Naive thymus-derived CD4-positive, alpha-beta T cell (primary cell): Measurements from ENCODE around the gene OTOP2. TPM values are rescaled to one million over a fixed set of nuclear protein-coding genes. Genes with fewer than 3 reads are reported as not detected.
A peak's percentile ranks its signal among the peaks of the same experiment; 100 is the strongest.

Experiments
- ATAC-seq: fragments of 150-1000 bp; cut with Tn5 transposase; 2 replicates; pipeline ENCODE4 v1.10.0; 2021; ENCODE audit warnings: mild to moderate bottlenecking, moderate library complexity
- CTCF ChIA-PET: fragments of 350-600 bp; sonication (Branson Sonifier 250); formaldehyde crosslinking; loops from one replicate; lab custom pipeline; 2021; ENCODE audit warnings: antibody characterized with exemption; lab: Charles Lee
- POLR2A ChIA-PET: fragments of 350-600 bp; sonication (Branson Sonifier 250); formaldehyde crosslinking; loops from one replicate; lab custom pipeline; 2021; ENCODE audit warnings: antibody characterized with exemption, inconsistent platforms; lab: Charles Lee
- DNase-seq, 9 donors: peaks; one replicate each; pipeline versions ENCODE4 v3.0.0 to v3.0.0-alpha.2; 2020 to 2022; ENCODE audit warnings: mixed read lengths in 1 of 9
- H3K27ac ChIP-seq: one replicate; pipeline ENCODE4 v1.7.0; 2013; ENCODE audit warnings: mild to moderate bottlenecking, low read depth, low read length, moderate library complexity
- H3K27me3 ChIP-seq, 2 donors: one replicate each; pipeline ENCODE4 v1.7.0; 2013; ENCODE audit warnings: low read length in 2 of 2, mild to moderate bottlenecking in 2 of 2, moderate library complexity in 2 of 2; ENCODE audit not compliant: control insufficient read depth in 2 of 2, insufficient read depth in 2 of 2
- H3K36me3 ChIP-seq, 3 experiments: 1 replicate in 2 of 3; 2 replicates in 1 of 3; pipeline ENCODE4 v1.7.0; 2013; ENCODE audit warnings: low read length in 3 of 3, mild to moderate bottlenecking in 3 of 3, moderate library complexity in 1 of 3; ENCODE audit not compliant: insufficient read depth in 3 of 3, control insufficient read depth in 2 of 3
- H3K4me1 ChIP-seq, 2 donors: one replicate each; pipeline ENCODE4 v1.7.0; 2013; ENCODE audit warnings: low read length in 2 of 2, mild to moderate bottlenecking in 2 of 2, moderate library complexity in 1 of 2; ENCODE audit not compliant: control insufficient read depth in 2 of 2, insufficient read depth in 2 of 2
- H3K4me3 ChIP-seq: 2 replicates; pipeline ENCODE4 v1.7.0; 2013; ENCODE audit warnings: mild to moderate bottlenecking, low read length
- H3K9me3 ChIP-seq, 3 experiments: 1 replicate in 2 of 3; 2 replicates in 1 of 3; pipeline ENCODE4 v1.7.0; 2013; ENCODE audit warnings: low read length in 3 of 3; ENCODE audit not compliant: control insufficient read depth in 2 of 3
- H3K27ac Mint-ChIP-seq, 9 donors: one replicate each; pipeline ENCODE4 v1.8.0; 2020 to 2022; ENCODE audit warnings: mixed read lengths in 9 of 9, mild to moderate bottlenecking in 8 of 9, moderate library complexity in 5 of 9, inconsistent platforms in 2 of 9
- H3K27me3 Mint-ChIP-seq, 5 donors: one replicate each; pipeline ENCODE4 v1.8.0; 2021 to 2022; ENCODE audit warnings: mixed read lengths in 5 of 5, mild to moderate bottlenecking in 1 of 5
- H3K36me3 Mint-ChIP-seq, 5 donors: one replicate each; pipeline ENCODE4 v1.8.0; 2020 to 2022; ENCODE audit warnings: mixed read lengths in 5 of 5, mild to moderate bottlenecking in 3 of 5, inconsistent platforms in 1 of 5
- H3K4me1 Mint-ChIP-seq, 7 donors: one replicate each; pipeline ENCODE4 v1.8.0; 2020 to 2022; ENCODE audit warnings: mixed read lengths in 7 of 7, mild to moderate bottlenecking in 3 of 7, inconsistent platforms in 1 of 7
- H3K4me3 Mint-ChIP-seq, 10 donors: one replicate each; pipeline ENCODE4 v1.8.0; 2020 to 2022; ENCODE audit warnings: mild to moderate bottlenecking in 10 of 10, mixed read lengths in 10 of 10, moderate library complexity in 6 of 10, inconsistent platforms in 2 of 10
- H3K9me3 Mint-ChIP-seq, 11 donors: one replicate each; pipeline ENCODE4 v1.8.0; 2020 to 2022; ENCODE audit warnings: mixed read lengths in 11 of 11, mild to moderate bottlenecking in 4 of 11, inconsistent platforms in 1 of 11, moderate library complexity in 1 of 11
- intact Hi-C, 2 donors: fragments of 100-400 bp; cut with micrococcal nuclease; formaldehyde crosslinking; loops; one replicate each; pipeline ENCODE4 v1.15.1; 2023
- polyA plus RNA-seq, 2 donors: library from polyadenylated mRNA; unstranded; fragments of 300-500 nt; fragmentation: Illumina TruSeq; gene quantifications; one replicate each; pipeline ENCODE4 v1.2.3, GENCODE V29; 2021
- total RNA-seq, 6 experiments: library from RNA in 5 of 6; stranded (reverse) in 5 of 6; gene quantifications; 1 replicate in 5 of 6; 2 replicates in 1 of 6; pipeline ENCODE4 v1.2.3 and lab custom pipeline; 2021 to 2026

OTOP2 gene
- total and polyA plus RNA-seq, 7 experiments from 2014 or later = not detected

DNA sequence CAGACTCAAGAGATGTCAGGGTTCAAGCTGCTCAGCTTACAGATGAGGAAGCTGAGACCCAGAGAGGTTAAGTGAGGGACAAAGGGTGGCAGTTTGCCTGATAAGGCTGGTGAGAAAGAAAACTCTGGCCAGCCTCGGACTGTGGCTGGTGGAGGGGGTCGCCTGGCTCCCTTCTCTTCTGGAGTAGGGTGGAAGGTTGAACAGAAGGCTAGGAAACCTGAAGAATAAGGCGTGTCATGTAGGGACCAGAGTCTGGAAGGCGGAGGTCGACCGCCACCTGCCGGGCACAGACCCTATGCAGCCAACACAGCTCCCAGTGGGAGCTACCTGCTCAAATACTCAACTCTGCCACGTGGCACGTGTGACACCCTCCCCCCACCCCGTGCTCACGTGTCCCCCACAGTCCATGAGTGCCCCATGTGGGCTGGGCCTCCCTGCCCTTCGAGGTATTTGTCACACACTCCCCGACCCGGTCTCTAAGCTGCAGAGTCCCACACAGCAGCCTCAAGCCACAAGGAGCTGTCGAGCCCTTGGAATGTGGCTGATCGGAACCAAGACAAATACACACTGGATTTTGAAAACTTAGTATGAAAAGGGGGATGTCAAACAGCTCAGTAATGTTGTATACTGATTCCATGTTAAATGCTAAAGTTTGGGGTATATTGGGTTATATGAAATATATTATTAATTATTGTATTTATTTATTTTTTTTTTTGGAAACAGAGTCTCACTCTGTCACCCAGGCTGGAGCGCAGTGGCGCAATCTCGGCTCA is 36.7 kb downstream of the OTOP2 start:
- Mint-ChIP-seq H3K4me3 (no peak overlapping the region), H3K27me3 (peaks cover 0 to 6% (median 0%) of the 10 kb centered on the region in 5 donors), H3K36me3 (no peaks in the 10 kb centered on the region), H3K4me1 (peaks cover 0 to 8% (median 5%) of the 10 kb centered on the region in 7 donors), H3K27ac (peak overlapping the region in 1 of 9 donors; percentile 46), H3K9me3 (no peaks in the 10 kb centered on the region)
- DNase-seq = peak in 5 of 9 donors; percentile 23 to 35 (median 28)
- no peaks in the 10 kb centered on the region for H3K36me3 ChIP-seq
- ChIA-PET CTCF (interaction anchor here (0.7 to 3.5 kb wide), 33 partner anchors 8 to 329 kb away, joined by 3 to 53 read pairs (median 5); partner anchors contain the start of genes CDR2L, FDXR, MRPL58 and NT5C), POLR2A (interaction anchor here (0.6 to 2.6 kb wide), 9 partner anchors 12 to 310 kb away, joined by 3 to 9 read pairs (median 3); partner anchors contain the start of genes HID1 and MIF4GD)
- peaks cover 0 to 4% of the 10 kb centered on the region in 2 donors for H3K4me1 ChIP-seq
- no peaks in the 10 kb centered on the region for H3K9me3 ChIP-seq
- no peaks in the 10 kb centered on the region for H3K27me3 ChIP-seq
- H3K4me3 ChIP-seq = no peak overlapping the region
- peak; percentile 63 for ATAC-seq
- H3K27ac ChIP-seq = no peak overlapping the region
- intact Hi-C loops = loop anchor here (1.0 to 5.0 kb wide), 15 partner anchors 22 to 452 kb away; partner anchors contain the start of genes CDR2L (in 2 of the 2) and MRPL58 (in 1 of the 2)

DNA sequence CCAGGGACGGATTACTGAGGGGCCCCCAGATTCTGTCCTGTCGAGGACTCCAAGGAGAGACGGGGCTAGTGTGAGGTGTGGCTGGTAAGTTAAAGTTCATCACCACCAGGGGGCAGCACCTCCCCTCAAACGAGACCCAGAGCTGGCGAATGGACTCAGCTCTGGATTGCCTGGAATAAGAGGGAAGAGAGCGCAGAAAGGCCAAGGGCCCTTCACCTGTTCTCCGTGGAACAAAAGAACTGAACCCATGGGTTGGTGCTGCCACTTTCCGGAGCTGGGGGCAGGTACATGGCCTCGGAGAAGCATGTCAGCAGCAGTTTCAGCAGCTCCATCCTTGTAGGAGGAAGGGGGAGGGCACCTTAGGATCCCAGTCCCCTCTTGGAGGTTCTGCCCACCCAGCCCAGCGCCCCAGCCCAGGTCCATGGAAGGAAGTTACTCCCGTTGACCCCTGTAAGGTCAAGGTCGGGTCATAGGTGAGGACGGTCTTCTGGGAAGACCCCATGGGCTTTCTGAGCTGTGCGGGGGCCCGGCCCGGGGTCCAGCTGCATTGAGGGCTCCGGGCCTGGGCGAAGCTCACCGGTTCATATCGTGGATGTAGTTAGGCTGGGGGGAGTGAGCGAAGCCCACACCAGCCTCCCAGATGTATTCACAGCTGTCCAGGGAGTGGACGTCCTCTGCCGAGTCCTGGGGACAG is 37.7 kb downstream of the OTOP2 start:
- no peaks in the 10 kb centered on the region for H3K27me3 ChIP-seq
- H3K4me1 ChIP-seq = peaks cover 0 to 4% of the 10 kb centered on the region in 2 donors
- H3K4me3 ChIP-seq = no peak overlapping the region
- Mint-ChIP-seq H3K4me1 (peaks cover 0 to 8% (median 5%) of the 10 kb centered on the region in 7 donors), H3K27me3 (peaks cover 0 to 3% (median 0%) of the 10 kb centered on the region in 5 donors), H3K9me3 (no peaks in the 10 kb centered on the region), H3K36me3 (no peaks in the 10 kb centered on the region), H3K27ac (no peak overlapping the region), H3K4me3 (peak overlapping the region in 2 of 10 donors; percentile 14 to 33)
- no peak overlapping the region for H3K27ac ChIP-seq
- ChIA-PET POLR2A (interaction anchor here (0.6 to 2.6 kb wide), 8 partner anchors 11 to 309 kb away, joined by 3 to 9 read pairs (median 3); partner anchors contain the start of genes HID1 and MIF4GD), CTCF (interaction anchor here (0.7 to 3.5 kb wide), 36 partner anchors 7 to 328 kb away, joined by 3 to 53 read pairs (median 5); partner anchors contain the start of genes CDR2L, FDXR, MRPL58 and NT5C)
- no peaks in the 10 kb centered on the region for H3K36me3 ChIP-seq
- peak; percentile 80 for ATAC-seq
- no peaks in the 10 kb centered on the region for H3K9me3 ChIP-seq
- DNase-seq = peak; percentile 69 to 88 (median 78)
- intact Hi-C loops = loop anchor here (1.0 to 5.0 kb wide), 15 partner anchors 20 to 450 kb away; partner anchors contain the start of genes CDR2L (in 2 of the 2) and MRPL58 (in 1 of the 2)

DNA sequence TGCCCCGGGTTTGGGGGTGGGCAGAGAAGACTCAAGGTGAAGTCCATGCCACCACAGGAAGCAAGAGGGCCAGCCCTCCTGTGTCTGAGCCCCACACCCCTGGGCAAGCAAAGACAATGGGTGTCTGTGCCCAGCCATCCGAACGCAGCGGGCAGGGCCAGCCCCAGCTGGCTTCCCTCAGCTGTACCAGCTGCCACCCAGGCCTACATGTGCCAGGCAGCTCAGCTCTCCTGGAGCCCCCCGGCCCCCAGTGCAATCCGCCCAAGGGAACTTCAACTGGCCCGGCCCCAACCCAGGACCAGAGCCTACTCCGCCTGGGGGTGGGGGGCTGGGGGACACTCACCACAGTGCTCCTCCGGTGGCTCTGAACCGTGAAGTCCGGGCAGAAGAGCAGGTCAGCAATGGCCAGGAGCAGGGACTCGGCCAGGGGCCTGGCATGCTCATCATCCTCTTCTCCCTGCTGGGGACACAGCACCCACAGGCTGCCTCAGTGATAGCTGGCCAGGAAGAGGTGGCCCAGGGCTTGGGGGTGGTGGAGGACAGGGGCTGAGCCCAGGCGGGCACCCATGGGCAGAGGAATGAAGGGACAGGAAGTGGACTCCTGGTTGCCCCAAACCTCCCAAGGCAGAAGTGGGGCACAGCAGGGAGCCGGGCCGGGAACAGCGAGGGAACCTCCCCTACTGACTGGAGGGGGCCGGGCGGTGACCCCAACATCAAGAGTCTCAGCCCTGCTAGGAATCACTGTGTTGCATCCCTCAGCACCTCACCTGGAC is 38.7 kb downstream of the OTOP2 start:
- H3K4me1 Mint-ChIP-seq = peaks cover 0 to 8% (median 5%) of the 10 kb centered on the region in 7 donors
- no peak overlapping the region for H3K27ac Mint-ChIP-seq
- intact Hi-C loops = loop anchor here in 1 of 2 donors (5.0 kb wide), 1 partner anchor 149 kb away; no protein-coding TSS in a partner anchor
- H3K27ac ChIP-seq = no peak overlapping the region
- no peaks in the 10 kb centered on the region for H3K27me3 ChIP-seq
- H3K36me3 ChIP-seq = no peaks in the 10 kb centered on the region
- ChIA-PET CTCF (interaction anchor here (1.0 to 3.5 kb wide), 15 partner anchors 8 to 327 kb away, joined by 3 to 53 read pairs (median 11); partner anchors contain the start of genes CDR2L, MRPL58 and SLC25A19), POLR2A (interaction anchor here (2.6 kb wide), 1 partner anchor 47 kb away, joined by 9 read pairs; no protein-coding TSS in a partner anchor)
- DNase-seq (no peak), ATAC-seq (no peak)
- H3K9me3 Mint-ChIP-seq = no peaks in the 10 kb centered on the region
- H3K27me3 Mint-ChIP-seq = peaks cover 0 to 3% (median 0%) of the 10 kb centered on the region in 5 donors
- no peak overlapping the region for H3K4me3 Mint-ChIP-seq
- no peak overlapping the region for H3K4me3 ChIP-seq
- peaks cover 0 to 4% of the 10 kb centered on the region in 2 donors for H3K4me1 ChIP-seq
- H3K9me3 ChIP-seq = no peaks in the 10 kb centered on the region
- H3K36me3 Mint-ChIP-seq = no peaks in the 10 kb centered on the region

GRCh38 chr17:74963656-74964055 is 39.6 kb downstream of the OTOP2 start:
- ATAC-seq (no peak), DNase-seq (no peak)
- no peaks in the 10 kb centered on the region for H3K9me3 ChIP-seq
- no peaks in the 10 kb centered on the region for H3K27me3 ChIP-seq
- Mint-ChIP-seq H3K27ac (no peak overlapping the region), H3K27me3 (peaks cover 0 to 3% (median 0%) of the 10 kb centered on the region in 5 donors), H3K4me3 (no peak overlapping the region), H3K36me3 (no peaks in the 10 kb centered on the region), H3K4me1 (peaks cover 0 to 8% (median 5%) of the 10 kb centered on the region in 7 donors), H3K9me3 (no peaks in the 10 kb centered on the region)
- intact Hi-C loops = loop anchor here in 1 of 2 donors (5.0 kb wide), 1 partner anchor 149 kb away; no protein-coding TSS in a partner anchor
- ChIA-PET POLR2A (no interaction called here), CTCF (interaction anchor here (1.4 kb wide), 1 partner anchor 48 kb away, joined by 6 read pairs; no protein-coding TSS in a partner anchor)
- peaks cover 0 to 4% of the 10 kb centered on the region in 2 donors for H3K4me1 ChIP-seq
- no peaks in the 10 kb centered on the region for H3K36me3 ChIP-seq
- no peak overlapping the region for H3K4me3 ChIP-seq
- no peak overlapping the region for H3K27ac ChIP-seq

DNA sequence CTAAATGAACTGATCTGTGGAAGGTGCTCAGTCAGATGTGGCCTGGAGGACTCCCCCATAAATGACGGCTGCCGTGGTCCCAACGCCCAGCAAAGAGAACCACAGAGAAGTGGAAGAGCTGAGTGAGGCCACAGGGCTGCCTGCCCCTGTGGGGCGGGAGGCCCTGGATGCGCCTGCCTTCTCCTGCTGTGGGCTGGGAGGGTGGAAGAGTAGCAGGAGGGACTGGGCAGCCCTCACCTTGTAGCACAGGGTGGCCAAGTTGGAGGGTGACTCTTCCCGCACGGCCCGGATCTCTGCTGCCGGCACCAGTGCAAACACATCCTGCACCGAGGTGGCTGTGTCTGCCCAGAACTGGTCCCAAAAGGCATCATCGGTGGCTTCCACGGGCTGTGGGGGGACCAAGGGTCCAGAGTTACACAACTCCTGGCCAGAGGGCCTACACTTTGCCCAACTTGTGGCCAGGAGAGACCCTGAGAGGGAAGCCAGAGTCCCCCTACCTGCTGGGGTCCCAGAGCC is 40.2 kb downstream of the OTOP2 start:
- Mint-ChIP-seq H3K27ac (no peak overlapping the region), H3K36me3 (no peaks in the 10 kb centered on the region), H3K4me3 (no peak overlapping the region), H3K4me1 (peaks cover 0 to 8% (median 5%) of the 10 kb centered on the region in 7 donors), H3K27me3 (peaks cover 0 to under 1% (median 0%) of the 10 kb centered on the region in 5 donors), H3K9me3 (no peaks in the 10 kb centered on the region)
- H3K36me3 ChIP-seq = no peaks in the 10 kb centered on the region
- ATAC-seq (no peak), DNase-seq (no peak)
- POLR2A ChIA-PET = interaction anchor here (0.6 kb wide), 1 partner anchor 40 kb away, joined by 3 read pairs; no protein-coding TSS in a partner anchor
- intact Hi-C loops = loop anchor here in 1 of 2 donors (5.0 kb wide), 1 partner anchor 148 kb away; no protein-coding TSS in a partner anchor
- no peak overlapping the region for H3K27ac ChIP-seq
- H3K4me3 ChIP-seq = no peak overlapping the region
- H3K27me3 ChIP-seq = no peaks in the 10 kb centered on the region
- CTCF ChIA-PET = interaction anchor here (0.6 to 1.4 kb wide), 2 partner anchors 47 to 237 kb away, joined by 5 to 6 read pairs; no protein-coding TSS in a partner anchor
- peaks cover 0 to 4% of the 10 kb centered on the region in 2 donors for H3K4me1 ChIP-seq
- H3K9me3 ChIP-seq = no peaks in the 10 kb centered on the region
